ENCODE results near the gene SPATS1. TPM values are rescaled to one million over a fixed set of nuclear protein-coding genes. Genes with fewer than 3 reads are reported as not detected.

SPATS1 gene
- total and polyA plus RNA-seq, 2 of the 13 experiments (the other 11 are each of a cell fraction or from before 2014, with no cell fraction given): not detected

GRCh38 chr6:44377484-44377883 lies 35.0 kb downstream of the SPATS1 start:
- Histone ChIP-seq H3K9me3 (ENCODE audit: low read length) (no peaks in the 10 kb centered on the region), H3K27me3 (ENCODE audit: control insufficient read depth in 1 of 2, insufficient read depth in 2 of 2, low read length in 2 of 2) (peaks cover 0 to 7% of the 10 kb centered on the region in 2 experiments; a peak in 2 of 5 replicates), H3K9ac (ENCODE audit: insufficient read depth, low read depth, low read length) (no peak overlapping the region), H3K79me2 (ENCODE audit: insufficient read depth, low read length) (no peaks in the 10 kb centered on the region), H4K20me1 (ENCODE audit: insufficient read depth, low read length) (no peaks in the 10 kb centered on the region), H2AFZ (ENCODE audit: low read length) (no peak overlapping the region), H3K4me2 (ENCODE audit: low read depth, low read length) (no peak overlapping the region), H3K4me3 (replicated peaks in 1 of 3; ENCODE audit: insufficient read depth in 1 of 3, low read depth in 2 of 3, low read length in 3 of 3) (no peak overlapping the region), H3K36me3 (replicated peaks in 1 of 2; ENCODE audit: control insufficient read depth in 1 of 2, insufficient read depth in 2 of 2, low read length in 2 of 2) (no peaks in the 10 kb centered on the region), H3K4me1 (ENCODE audit: insufficient read depth, low read length) (no peaks in the 10 kb centered on the region), H3K27ac (ENCODE audit: extremely low read length, insufficient read depth, low read length) (no peak overlapping the region)
- no peak for DNase-seq (ENCODE audit: low spot score)
- ChIA-PET POLR2A (no interaction called here), CTCF (ENCODE audit: low intra/inter-chr PET ratio, low total read pairs) (no interaction called here)
- intact Hi-C loops (cut with micrococcal nuclease; ENCODE audit: unreplicated experiment) (no loop called here), in situ Hi-C loops (cut with HindIII; ENCODE audit: extremely low pct_ligation_motif_present, low pct_unique_long_range_greater_than_20kb) (no loop called here)
- FAIRE-seq: no peak
- WGBS (ENCODE audit: low lambda C conversion rate): 61% methylated on average over 3 of the region's 3 CpGs
- peak; percentile 97 for TF ChIP-seq ZNF564 (CRISPR knock-in tag; IDR thresholded peaks at IDR 0.05)
- TF ChIP-seq, protein P1, sequence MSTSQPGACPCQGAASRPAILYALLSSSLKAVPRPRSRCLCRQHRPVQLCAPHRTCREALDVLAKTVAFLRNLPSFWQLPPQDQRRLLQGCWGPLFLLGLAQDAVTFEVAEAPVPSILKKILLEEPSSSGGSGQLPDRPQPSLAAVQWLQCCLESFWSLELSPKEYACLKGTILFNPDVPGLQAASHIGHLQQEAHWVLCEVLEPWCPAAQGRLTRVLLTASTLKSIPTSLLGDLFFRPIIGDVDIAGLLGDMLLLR (CRISPR knock-in tag; IDR thresholded peaks at IDR 0.05): no peak
- no TSS peak for BruUV-seq (replicated peaks)
- no peak for ATAC-seq

GRCh38 chr6:44377971-44378370 lies 35.5 kb downstream of the SPATS1 start:
- Histone ChIP-seq H3K27ac (ENCODE audit: extremely low read length, insufficient read depth, low read length) (no peak overlapping the region), H3K27me3 (ENCODE audit: control insufficient read depth in 1 of 2, insufficient read depth in 2 of 2, low read length in 2 of 2) (peaks cover 0 to 7% of the 10 kb centered on the region in 2 experiments; a peak in 2 of 5 replicates), H3K9ac (ENCODE audit: insufficient read depth, low read depth, low read length) (no peak overlapping the region), H3K4me2 (ENCODE audit: low read depth, low read length) (no peak overlapping the region), H3K9me3 (ENCODE audit: low read length) (no peaks in the 10 kb centered on the region), H3K79me2 (ENCODE audit: insufficient read depth, low read length) (no peaks in the 10 kb centered on the region), H3K36me3 (replicated peaks in 1 of 2; ENCODE audit: control insufficient read depth in 1 of 2, insufficient read depth in 2 of 2, low read length in 2 of 2) (no peaks in the 10 kb centered on the region), H3K4me1 (ENCODE audit: insufficient read depth, low read length) (no peaks in the 10 kb centered on the region), H4K20me1 (ENCODE audit: insufficient read depth, low read length) (no peaks in the 10 kb centered on the region), H3K4me3 (replicated peaks in 1 of 3; ENCODE audit: insufficient read depth in 1 of 3, low read depth in 2 of 3, low read length in 3 of 3) (no peak overlapping the region), H2AFZ (ENCODE audit: low read length) (no peak overlapping the region)
- intact Hi-C loops (cut with micrococcal nuclease; ENCODE audit: unreplicated experiment): no loop called here
- DNase-seq (ENCODE audit: low spot score) (peak; percentile 16), ATAC-seq (no peak), FAIRE-seq (no peak)
- WGBS (ENCODE audit: low lambda C conversion rate): 15% methylated on average over 1 of the region's 1 CpG
- BruUV-seq (replicated peaks): no TSS peak
- no peak for TF ChIP-seq ZNF724P (CRISPR knock-in tag; IDR thresholded peaks at IDR 0.05; ENCODE audit: borderline replicate concordance)
- TF ChIP-seq ZNF230 (CRISPR knock-in tag; IDR thresholded peaks at IDR 0.05): no peak
- TF ChIP-seq, protein P2, sequence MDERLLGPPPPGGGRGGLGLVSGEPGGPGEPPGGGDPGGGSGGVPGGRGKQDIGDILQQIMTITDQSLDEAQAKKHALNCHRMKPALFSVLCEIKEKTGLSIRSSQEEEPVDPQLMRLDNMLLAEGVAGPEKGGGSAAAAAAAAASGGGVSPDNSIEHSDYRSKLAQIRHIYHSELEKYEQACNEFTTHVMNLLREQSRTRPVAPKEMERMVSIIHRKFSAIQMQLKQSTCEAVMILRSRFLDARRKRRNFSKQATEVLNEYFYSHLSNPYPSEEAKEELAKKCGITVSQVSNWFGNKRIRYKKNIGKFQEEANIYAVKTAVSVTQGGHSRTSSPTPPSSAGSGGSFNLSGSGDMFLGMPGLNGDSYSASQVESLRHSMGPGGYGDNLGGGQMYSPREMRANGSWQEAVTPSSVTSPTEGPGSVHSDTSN (CRISPR knock-in tag; IDR thresholded peaks at IDR 0.05): peak; percentile 51; the same call in 1 of the 2 replicates
- in situ Hi-C loops (cut with HindIII; ENCODE audit: extremely low pct_ligation_motif_present, low pct_unique_long_range_greater_than_20kb): no loop called here
- ChIA-PET POLR2A (no interaction called here), CTCF (ENCODE audit: low intra/inter-chr PET ratio, low total read pairs) (no interaction called here)

All from HepG2 (cell line).